ENCODE data around the gene ETFA.

Gene ETFA

GRCh38 chr15:76179023-76179422, 132.2 kb downstream of the ETFA start:
- no peak overlapping the region for H3K4me2 ChIP-seq (ENCODE audit: low read depth, low read length)
- H3K36me3 ChIP-seq (replicated peaks; ENCODE audit: insufficient read depth, low read length), result no peaks in the 10 kb centered on the region
- DNase-seq, result no peak
- H3K27ac ChIP-seq (ENCODE audit: low read length), result no peak overlapping the region
- H3K79me2 ChIP-seq (ENCODE audit: low read length), result no peaks in the 10 kb centered on the region
- no peak overlapping the region for H3K9ac ChIP-seq (ENCODE audit: low read length)
- H2AFZ ChIP-seq (ENCODE audit: low read length), result no peak overlapping the region
- no peaks in the 10 kb centered on the region for H4K20me1 ChIP-seq (ENCODE audit: insufficient read depth, low read length)
- 0 out of 2 replicates have a peak, but pooled peaks cover 6% of the 10 kb centered on the region for H3K27me3 ChIP-seq (replicated peaks; ENCODE audit: insufficient read depth, low read length)
- no peaks in the 10 kb centered on the region for H3K9me3 ChIP-seq (replicated peaks; ENCODE audit: insufficient read depth, low read length)
- no peaks in the 10 kb centered on the region for H3F3A ChIP-seq (ENCODE audit: insufficient read depth, low read length)
- H3K9me2 ChIP-seq (replicated peaks; ENCODE audit: insufficient read depth, low read length), result no peaks in the 10 kb centered on the region
- no peak overlapping the region for H3K4me3 ChIP-seq (ENCODE audit: low read length)
- TF ChIP-seq CTCF (IDR thresholded peaks at IDR 0.05; ENCODE audit: low read length), result no peak
- TF ChIP-seq EZH2 (optimal IDR thresholded peaks at IDR 0.05; ENCODE audit: low read depth, low read length), result no peak
- TF ChIP-seq EZH2phosphoT487 (IDR thresholded peaks at IDR 0.05; ENCODE audit: low read length), result no peak
- no peaks in the 10 kb centered on the region for H3K4me1 ChIP-seq (ENCODE audit: low read length)

GRCh38 chr15:76178296-76179000, 132.8 kb downstream of the ETFA start:
- no peak overlapping the region for H3K4me3 ChIP-seq (ENCODE audit: low read length)
- DNase-seq, result no peak
- no peaks in the 10 kb centered on the region for H4K20me1 ChIP-seq (ENCODE audit: insufficient read depth, low read length)
- no peaks in the 10 kb centered on the region for H3K36me3 ChIP-seq (replicated peaks; ENCODE audit: insufficient read depth, low read length)
- TF ChIP-seq EZH2phosphoT487 (IDR thresholded peaks at IDR 0.05; ENCODE audit: low read length) (no peak), EZH2 (optimal IDR thresholded peaks at IDR 0.05; ENCODE audit: low read depth, low read length) (no peak), CTCF (IDR thresholded peaks at IDR 0.05; ENCODE audit: low read length) (no peak)
- H3K9ac ChIP-seq (ENCODE audit: low read length), result no peak overlapping the region
- H3K27me3 ChIP-seq (replicated peaks; ENCODE audit: insufficient read depth, low read length), result 0 out of 2 replicates have a peak, but pooled peaks cover 6% of the 10 kb centered on the region
- no peaks in the 10 kb centered on the region for H3F3A ChIP-seq (ENCODE audit: insufficient read depth, low read length)
- no peaks in the 10 kb centered on the region for H3K4me1 ChIP-seq (ENCODE audit: low read length)
- H3K79me2 ChIP-seq (ENCODE audit: low read length), result no peaks in the 10 kb centered on the region
- H3K9me2 ChIP-seq (replicated peaks; ENCODE audit: insufficient read depth, low read length), result no peaks in the 10 kb centered on the region
- H3K9me3 ChIP-seq (replicated peaks; ENCODE audit: insufficient read depth, low read length), result no peaks in the 10 kb centered on the region
- no peak overlapping the region for H3K27ac ChIP-seq (ENCODE audit: low read length)
- no peak overlapping the region for H3K4me2 ChIP-seq (ENCODE audit: low read depth, low read length)
- no peak overlapping the region for H2AFZ ChIP-seq (ENCODE audit: low read length)

- H2AFZ ChIP-seq (ENCODE audit: low read length), result no peak overlapping the region
- H4K20me1 ChIP-seq (ENCODE audit: insufficient read depth, low read length), result no peaks in the 10 kb centered on the region
- H3K79me2 ChIP-seq (ENCODE audit: low read length), result no peaks in the 10 kb centered on the region
- no peaks in the 10 kb centered on the region for H3K4me1 ChIP-seq (ENCODE audit: low read length)
- no peak for DNase-seq
- H3K9me2 ChIP-seq (replicated peaks; ENCODE audit: insufficient read depth, low read length), result no peaks in the 10 kb centered on the region
- H3K9ac ChIP-seq (ENCODE audit: low read length), result no peak overlapping the region
- no peak for TF ChIP-seq EZH2 (optimal IDR thresholded peaks at IDR 0.05; ENCODE audit: low read depth, low read length)
- no peak for TF ChIP-seq EZH2phosphoT487 (IDR thresholded peaks at IDR 0.05; ENCODE audit: low read length)
- no peak for TF ChIP-seq CTCF (IDR thresholded peaks at IDR 0.05; ENCODE audit: low read length)
- H3K9me3 ChIP-seq (replicated peaks; ENCODE audit: insufficient read depth, low read length), result no peaks in the 10 kb centered on the region
- no peak overlapping the region for H3K4me3 ChIP-seq (ENCODE audit: low read length)
- 0 out of 2 replicates have a peak, but pooled peaks cover 6% of the 10 kb centered on the region for H3K27me3 ChIP-seq (replicated peaks; ENCODE audit: insufficient read depth, low read length)
- H3K4me2 ChIP-seq (ENCODE audit: low read depth, low read length), result no peak overlapping the region
- no peak overlapping the region for H3K27ac ChIP-seq (ENCODE audit: low read length)
- H3F3A ChIP-seq (ENCODE audit: insufficient read depth, low read length), result no peaks in the 10 kb centered on the region
- H3K36me3 ChIP-seq (replicated peaks; ENCODE audit: insufficient read depth, low read length), result no peaks in the 10 kb centered on the region
Measured at GRCh38 chr15:76177491-76178040, 133.7 kb downstream of the ETFA start.
